Heart left ventricle (tissue), 13 donors: ENCODE data around the gene PRPF38B.

Experiments
- POLR2A ChIP-seq, 2 donors: fragments of 450-650 bp; IDR thresholded peaks; one replicate each; pipeline ENCODE4 v1.6.1; 2017; ENCODE audit warnings: antibody characterized with exemption in 2 of 2, mild to moderate bottlenecking in 2 of 2, moderate library complexity in 2 of 2
- TF ChIP-seq, protein P1 (sequence below), 12 donors: fragments of 200-600 bp; sonication (generic) in 4 of 12; IDR thresholded peaks; one replicate each; pipeline versions ENCODE4 v1.5.0 to v1.8.0; 2018 to 2022; ENCODE audit warnings: antibody characterized with exemption in 12 of 12, mild to moderate bottlenecking in 5 of 12
- donor health status: ischemic (EF 13 %, LVEDD 7.1; RV severe dilation, severe dysfunction).
- donor health status: DM: no; HTN: yes; CAD: no.
- donor health status: DM: no; HTN: no; CAD: no.
- donor health status: ischemic (EF 25% LVEDD 6.9; RV normal size, moderate dysfunction).
- donor health status: ischemic (EF 25% LVEDD 5.7; RV mildly dilated, moderate dysfunction).
- donor health status: ischemic (EF 35%, LVEDD 5.7; RV mildly dilated, moderate dysfunction).
- donor health status: nonischemic (EF 11% LVEDD 7.7; RV severe dilation, severe dysfunction).
- donor health status: DM: yes; HTN: yes; CAD: no.
- donor health status: PGD.
- donor health status: ischemic (EF 29% LVEDD 5.4; RV normal size, mild dysfunction).
- donor health status: nonischemic (EF 23%, LVEDD 6.1; RV moderate dilation, normal function).

DNA sequence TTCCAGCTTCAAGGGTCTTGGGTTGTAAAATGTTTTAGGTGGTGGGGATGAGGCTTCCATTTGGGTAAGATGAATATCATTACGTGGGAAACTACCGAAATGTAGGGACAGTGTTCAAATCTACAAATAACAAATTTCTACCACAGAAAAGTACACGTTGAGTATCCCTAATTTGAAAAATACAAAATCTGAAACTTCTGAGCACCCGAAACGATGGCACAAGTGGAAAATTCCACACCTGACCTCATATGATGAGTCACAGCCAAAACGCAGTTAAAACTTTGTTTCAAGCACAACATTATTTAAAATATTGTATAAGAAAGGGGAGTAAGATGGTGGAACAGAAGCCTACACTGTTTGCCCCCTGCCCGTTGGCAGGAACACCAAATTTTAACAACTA lies 22.4 kb upstream of the PRPF38B start:
- TF ChIP-seq, protein P1, sequence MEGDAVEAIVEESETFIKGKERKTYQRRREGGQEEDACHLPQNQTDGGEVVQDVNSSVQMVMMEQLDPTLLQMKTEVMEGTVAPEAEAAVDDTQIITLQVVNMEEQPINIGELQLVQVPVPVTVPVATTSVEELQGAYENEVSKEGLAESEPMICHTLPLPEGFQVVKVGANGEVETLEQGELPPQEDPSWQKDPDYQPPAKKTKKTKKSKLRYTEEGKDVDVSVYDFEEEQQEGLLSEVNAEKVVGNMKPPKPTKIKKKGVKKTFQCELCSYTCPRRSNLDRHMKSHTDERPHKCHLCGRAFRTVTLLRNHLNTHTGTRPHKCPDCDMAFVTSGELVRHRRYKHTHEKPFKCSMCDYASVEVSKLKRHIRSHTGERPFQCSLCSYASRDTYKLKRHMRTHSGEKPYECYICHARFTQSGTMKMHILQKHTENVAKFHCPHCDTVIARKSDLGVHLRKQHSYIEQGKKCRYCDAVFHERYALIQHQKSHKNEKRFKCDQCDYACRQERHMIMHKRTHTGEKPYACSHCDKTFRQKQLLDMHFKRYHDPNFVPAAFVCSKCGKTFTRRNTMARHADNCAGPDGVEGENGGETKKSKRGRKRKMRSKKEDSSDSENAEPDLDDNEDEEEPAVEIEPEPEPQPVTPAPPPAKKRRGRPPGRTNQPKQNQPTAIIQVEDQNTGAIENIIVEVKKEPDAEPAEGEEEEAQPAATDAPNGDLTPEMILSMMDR (IDR thresholded peaks at IDR 0.05): no peak
- TF ChIP-seq POLR2A (IDR thresholded peaks at IDR 0.05): no peak
